Activated T-cell treated with anti-CD3 and anti-CD28 coated beads, Interleukin-2, amount 50 U/mL, for 72 hours (primary cell): Measurements from ENCODE around the gene FABP3. TPM values are rescaled to one million over a fixed set of nuclear protein-coding genes. Genes with fewer than 3 reads are reported as not detected.

Source experiments
- ATAC-seq, 2 donors: fragments of 150-1000 bp; cut with Tn5 transposase; replicated peaks in 1 of 2; 2 replicates each; pipeline ENCODE4 v1.10.0; 2021; ENCODE audit warnings: moderate library complexity in 2 of 2, mild to moderate bottlenecking in 1 of 2
- DNase-seq, 2 donors: peaks; one replicate each; pipeline ENCODE4 v3.0.0; 2021 to 2022; ENCODE audit warnings: mixed read lengths in 1 of 2
- H3K27ac Mint-ChIP-seq: one replicate; pipeline ENCODE4 v1.8.0; 2022; ENCODE audit warnings: mild to moderate bottlenecking, moderate library complexity, mixed read lengths
- H3K27me3 Mint-ChIP-seq: one replicate; pipeline ENCODE4 v1.8.0; 2022; ENCODE audit warnings: low read depth, mixed read lengths
- H3K36me3 Mint-ChIP-seq, 2 donors: one replicate each; pipeline ENCODE4 v1.8.0; 2022; ENCODE audit warnings: mixed read lengths in 2 of 2, mild to moderate bottlenecking in 1 of 2; ENCODE audit not compliant: insufficient read depth in 2 of 2
- H3K4me1 Mint-ChIP-seq: one replicate; pipeline ENCODE4 v1.8.0; 2022; ENCODE audit warnings: low read depth, mixed read lengths
- H3K4me3 Mint-ChIP-seq, 2 donors: one replicate each; pipeline ENCODE4 v1.8.0; 2022; ENCODE audit warnings: mild to moderate bottlenecking in 2 of 2, mixed read lengths in 2 of 2, moderate library complexity in 2 of 2
- H3K9me3 Mint-ChIP-seq, 2 donors: one replicate each; pipeline ENCODE4 v1.8.0; 2022; ENCODE audit warnings: mixed read lengths in 2 of 2
- total RNA-seq, 2 donors: library from RNA; stranded (reverse); gene quantifications; one replicate each; pipeline ENCODE4 v1.2.3, GENCODE V29; 2022

FABP3 gene
- total RNA-seq, 2 donors from 2014 or later: not detected

DNA sequence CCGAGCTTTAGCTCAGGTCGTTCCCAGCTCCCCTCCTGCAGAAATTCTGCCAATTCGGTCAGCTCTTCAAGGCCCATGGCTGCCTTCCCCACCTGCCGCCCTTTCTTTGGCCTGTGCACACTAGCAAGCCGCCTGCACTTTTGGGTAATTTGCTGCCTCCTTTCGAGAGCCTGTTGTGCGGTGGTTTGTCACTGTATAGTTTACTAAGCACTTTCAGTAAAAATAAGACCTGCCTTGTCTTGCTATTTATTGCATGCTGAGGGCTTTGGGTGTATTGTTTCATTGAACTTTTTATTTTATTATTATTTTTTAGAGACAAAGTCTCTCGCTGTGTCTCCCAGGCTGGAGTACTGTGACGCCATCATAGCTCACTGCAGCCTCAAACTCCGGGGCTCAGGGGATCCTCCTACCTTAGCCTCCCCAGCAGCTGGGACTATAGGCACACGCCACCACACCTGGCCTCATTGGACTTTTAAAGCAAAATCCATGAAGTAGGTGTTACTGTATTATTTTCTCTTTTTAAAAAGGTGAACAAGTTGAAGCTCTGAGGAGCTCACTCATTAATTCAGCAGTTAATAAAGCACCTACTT is 1.1 kb upstream of the FABP3 start:
- Mint-ChIP-seq H3K9me3 (no peaks in the 10 kb centered on the region), H3K4me1 (peaks cover 23% of the 10 kb centered on the region), H3K27me3 (peaks cover 15% of the 10 kb centered on the region), H3K36me3 (no peaks in the 10 kb centered on the region), H3K4me3 (peak overlapping the region; percentile 75 to 82), H3K27ac (no peak overlapping the region)
- no peak for DNase-seq
- ATAC-seq: peak; percentile 19 to 43

DNA sequence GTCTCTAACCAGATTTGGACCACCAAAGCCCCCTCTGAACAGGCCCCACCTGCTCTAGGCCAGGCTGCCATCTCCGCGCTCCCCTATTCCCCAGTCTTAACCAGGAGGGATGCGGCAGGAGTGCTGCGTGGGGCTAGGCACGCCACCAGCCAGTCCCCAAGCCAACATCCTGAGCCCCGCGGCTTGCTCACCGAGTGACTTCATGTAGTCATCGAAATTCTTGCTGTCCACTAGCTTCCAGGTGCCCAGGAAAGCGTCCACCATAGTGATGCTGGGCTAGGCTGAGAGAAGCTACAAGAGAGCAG is 173 bp downstream of the FABP3 start:
- Mint-ChIP-seq H3K36me3 (no peaks in the 10 kb centered on the region), H3K27ac (no peak overlapping the region), H3K4me3 (peak overlapping the region; percentile 75 to 82), H3K27me3 (peaks cover 15% of the 10 kb centered on the region), H3K4me1 (peaks cover 23% of the 10 kb centered on the region), H3K9me3 (no peaks in the 10 kb centered on the region)
- no peak for DNase-seq
- peak in 1 of 2 donors; percentile 7 for ATAC-seq

DNA sequence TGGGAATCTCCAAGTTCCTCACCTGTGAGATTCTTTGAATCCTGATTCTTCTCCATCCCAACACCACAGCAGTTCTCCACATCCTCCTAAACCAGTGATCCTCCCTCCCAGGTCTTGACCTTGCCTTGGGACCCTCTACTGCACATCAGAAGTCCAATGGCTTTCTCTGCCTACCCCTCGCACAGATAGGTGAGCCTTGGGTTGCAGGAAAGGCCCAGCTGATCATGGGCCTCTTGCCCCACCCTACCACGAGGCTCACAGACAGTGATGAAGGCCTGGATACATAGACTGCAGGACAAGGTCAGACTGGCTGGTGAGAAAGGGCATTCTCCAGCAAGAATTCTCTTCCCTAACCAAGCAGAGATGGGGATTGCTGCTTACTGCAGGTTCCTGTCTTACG is 825 bp downstream of the FABP3 start:
- ATAC-seq (no peak), DNase-seq (no peak)
- H3K4me1 Mint-ChIP-seq: peaks cover 23% of the 10 kb centered on the region
- H3K9me3 Mint-ChIP-seq: no peaks in the 10 kb centered on the region
- no peaks in the 10 kb centered on the region for H3K36me3 Mint-ChIP-seq
- peak overlapping the region; percentile 75 to 82 for H3K4me3 Mint-ChIP-seq
- H3K27ac Mint-ChIP-seq: no peak overlapping the region
- peaks cover 15% of the 10 kb centered on the region for H3K27me3 Mint-ChIP-seq

DNA sequence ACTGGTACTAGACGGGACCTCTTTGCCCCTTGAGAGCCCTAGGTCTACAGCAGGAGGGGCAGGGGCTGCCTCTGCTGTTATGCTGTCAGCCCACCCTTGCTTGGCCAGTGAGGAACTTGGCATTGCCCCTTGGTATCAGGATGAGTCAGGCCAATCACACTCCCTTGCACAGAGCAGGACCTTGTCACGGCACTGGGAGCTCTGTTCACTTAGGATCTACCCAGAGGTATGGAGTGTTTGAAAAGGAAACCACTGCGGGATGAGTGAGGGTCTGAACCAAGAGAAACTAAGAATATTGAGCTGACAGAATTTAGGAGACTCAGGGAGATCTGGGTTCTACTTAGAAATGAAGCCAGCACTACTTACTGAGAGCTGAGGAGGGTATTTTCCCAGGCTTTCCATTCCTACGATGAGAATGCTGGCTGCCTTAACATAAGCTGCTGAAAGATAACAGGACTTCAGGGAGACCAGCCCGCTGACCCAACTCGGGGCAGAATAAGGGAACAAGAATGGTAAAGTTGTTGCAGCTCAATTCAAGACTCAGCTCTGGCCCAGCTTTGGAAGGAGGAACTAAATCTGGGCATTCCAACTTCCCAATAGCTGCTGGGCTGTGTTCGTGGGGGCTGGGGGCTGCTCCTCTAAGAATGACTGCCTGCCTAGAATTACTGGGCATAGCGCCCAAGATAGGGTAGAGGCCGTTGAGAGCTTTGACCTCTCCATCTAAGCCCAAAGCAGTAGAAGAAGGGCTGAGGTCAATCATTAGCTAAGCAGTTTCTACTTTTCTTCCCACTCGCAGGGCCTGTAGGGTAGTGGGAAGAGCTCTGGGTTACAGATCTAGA is 1.5 kb downstream of the FABP3 start:
- DNase-seq: no peak
- no peak overlapping the region for H3K27ac Mint-ChIP-seq
- no peak for ATAC-seq

DNA sequence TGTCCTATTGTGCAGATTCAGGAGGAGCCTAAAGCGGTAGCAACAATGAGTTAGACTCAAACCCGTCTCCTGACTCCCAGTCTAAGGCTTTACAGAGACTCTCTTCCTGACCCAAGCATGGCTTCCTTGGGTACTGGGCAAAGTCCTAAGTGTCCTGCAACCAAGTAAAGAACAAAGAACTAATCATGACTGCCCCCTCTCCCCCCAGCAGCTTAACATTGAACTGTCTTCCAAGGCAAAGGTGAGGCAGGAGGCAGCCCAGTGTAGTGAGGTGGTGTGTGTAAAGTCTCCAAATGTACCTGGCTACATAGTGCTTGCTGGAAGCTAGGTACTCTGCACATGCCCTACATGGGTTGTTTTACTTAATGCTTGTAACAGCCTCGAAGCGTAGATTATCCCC is 2.3 kb downstream of the FABP3 start:
- Mint-ChIP-seq H3K27me3 (peaks cover 15% of the 10 kb centered on the region), H3K4me3 (no peak overlapping the region), H3K9me3 (no peaks in the 10 kb centered on the region), H3K27ac (no peak overlapping the region), H3K4me1 (peaks cover 18% of the 10 kb centered on the region), H3K36me3 (no peaks in the 10 kb centered on the region)
- no peak for ATAC-seq
- DNase-seq: no peak

More for the DNA sequence above, 1.5 kb downstream of the FABP3 start:
- no peaks in the 10 kb centered on the region for H3K9me3 Mint-ChIP-seq
- peaks cover 15% of the 10 kb centered on the region for H3K27me3 Mint-ChIP-seq
- no peaks in the 10 kb centered on the region for H3K36me3 Mint-ChIP-seq
- peaks cover 18% of the 10 kb centered on the region for H3K4me1 Mint-ChIP-seq
- H3K4me3 Mint-ChIP-seq: no peak overlapping the region

DNA sequence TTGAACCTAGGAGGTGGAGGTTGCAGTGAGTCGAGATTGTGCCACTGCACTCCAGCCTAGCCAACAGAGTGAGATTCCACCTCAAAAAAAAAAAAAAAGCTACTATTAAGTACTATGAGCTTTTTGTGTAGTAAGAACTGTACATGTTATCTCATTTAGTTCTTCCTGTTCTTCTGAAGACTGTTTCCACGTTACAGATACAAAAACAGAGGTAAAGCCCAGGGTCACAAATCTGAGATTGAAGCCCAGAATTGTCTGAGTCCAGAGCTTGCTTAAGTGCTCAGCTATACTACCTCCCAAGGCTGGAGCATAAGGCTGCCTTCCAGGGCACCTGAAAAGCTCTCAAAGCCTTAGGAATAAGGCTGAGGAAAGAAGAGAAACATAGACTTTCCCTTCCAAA is 2.9 kb downstream of the FABP3 start:
- Mint-ChIP-seq H3K27me3 (peaks cover 15% of the 10 kb centered on the region), H3K4me3 (no peak overlapping the region), H3K36me3 (no peaks in the 10 kb centered on the region), H3K4me1 (peaks cover 18% of the 10 kb centered on the region), H3K27ac (no peak overlapping the region), H3K9me3 (no peaks in the 10 kb centered on the region)
- no peak for DNase-seq
- ATAC-seq: no peak

DNA sequence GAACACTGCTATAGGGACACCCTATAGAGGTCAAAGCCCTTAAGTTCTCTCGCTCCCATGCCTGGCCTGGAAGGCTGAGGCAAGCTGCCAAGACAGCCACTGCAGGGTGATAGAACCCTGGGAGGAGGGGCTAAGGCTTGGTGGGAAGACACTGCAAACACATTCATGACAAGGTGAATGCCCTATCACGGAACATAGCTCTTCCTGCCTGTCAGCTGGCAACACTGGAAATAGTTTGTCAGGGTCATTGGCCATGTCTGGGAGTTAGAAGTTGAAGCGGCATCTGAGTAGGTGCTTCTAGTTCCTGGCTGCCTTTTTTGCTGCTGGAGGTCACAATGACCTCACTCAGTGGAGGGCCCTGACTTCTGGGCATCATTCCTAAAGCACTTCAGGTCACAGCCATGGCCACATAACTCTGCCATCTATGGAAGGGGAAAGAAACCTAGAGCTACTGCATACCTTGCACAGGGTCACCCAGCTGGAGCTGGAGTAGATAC is 4.2 kb downstream of the FABP3 start:
- DNase-seq: no peak
- ATAC-seq: no peak
- Mint-ChIP-seq H3K27me3 (peaks cover 14% of the 10 kb centered on the region), H3K9me3 (no peaks in the 10 kb centered on the region), H3K36me3 (peaks cover 2 to 3% of the 10 kb centered on the region in 2 donors), H3K27ac (no peak overlapping the region), H3K4me1 (peaks cover 15% of the 10 kb centered on the region), H3K4me3 (no peak overlapping the region)

DNA sequence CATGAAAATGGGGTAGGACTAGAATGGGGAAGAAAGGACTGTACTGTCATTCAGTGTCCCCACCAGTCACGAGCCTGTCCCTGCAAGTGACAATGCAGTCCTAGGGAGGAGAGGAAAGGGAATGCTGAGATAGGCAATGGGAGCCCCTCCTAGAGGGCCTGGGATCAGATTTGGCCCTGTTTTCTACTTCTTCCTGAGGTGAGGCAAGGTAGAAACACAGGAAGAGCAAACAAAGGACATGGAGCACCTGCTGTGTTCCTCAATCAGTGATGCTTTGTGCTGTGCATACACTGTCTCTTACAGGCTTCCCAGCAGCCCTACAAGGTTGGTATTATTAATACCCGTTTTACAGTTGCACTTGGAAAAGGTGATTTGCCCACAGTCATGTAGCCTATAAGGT is 6.1 kb downstream of the FABP3 start:
- Mint-ChIP-seq H3K4me1 (no peaks in the 10 kb centered on the region), H3K36me3 (peaks cover 2 to 3% of the 10 kb centered on the region in 2 donors), H3K9me3 (no peaks in the 10 kb centered on the region), H3K4me3 (no peak overlapping the region), H3K27ac (no peak overlapping the region), H3K27me3 (no peaks in the 10 kb centered on the region)
- no peak for ATAC-seq
- no peak for DNase-seq

DNA sequence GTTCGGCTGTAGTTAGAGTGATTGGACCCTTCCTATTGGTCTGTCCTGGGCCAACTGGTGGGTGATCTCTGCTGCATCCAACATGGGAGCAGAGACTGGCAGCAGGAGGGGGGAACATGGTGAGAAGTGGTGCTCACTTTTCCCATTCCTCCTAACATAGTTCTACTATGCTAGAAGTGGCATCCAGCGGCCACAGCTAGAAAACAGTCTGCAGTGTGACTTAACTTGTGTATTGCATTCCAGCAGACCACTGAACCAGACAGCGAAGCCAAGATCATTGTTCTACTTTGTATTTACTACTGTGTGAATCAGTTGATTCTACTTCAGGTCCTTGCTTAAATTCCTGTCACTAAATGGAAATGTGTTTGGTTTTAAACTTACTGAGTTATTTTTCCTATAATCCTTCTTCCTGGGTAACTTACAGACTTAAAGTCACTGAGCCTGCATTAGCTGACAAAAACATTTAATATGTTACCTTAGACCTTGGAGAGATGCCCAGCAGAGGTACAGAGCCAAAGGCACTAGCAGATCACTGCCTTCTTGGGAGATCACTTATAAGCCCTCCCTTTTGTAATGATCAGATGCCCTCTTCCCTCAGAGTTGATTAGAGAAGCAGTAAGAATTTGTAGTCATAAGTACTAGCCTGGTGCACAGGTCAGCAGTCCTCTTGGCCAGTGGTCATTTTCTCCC is 8.2 kb downstream of the FABP3 start:
- Mint-ChIP-seq H3K4me3 (no peak overlapping the region), H3K9me3 (no peaks in the 10 kb centered on the region), H3K27me3 (no peaks in the 10 kb centered on the region), H3K4me1 (no peaks in the 10 kb centered on the region), H3K27ac (no peak overlapping the region), H3K36me3 (peaks cover 2 to 5% of the 10 kb centered on the region in 2 donors)
- ATAC-seq (no peak), DNase-seq (no peak)

DNA sequence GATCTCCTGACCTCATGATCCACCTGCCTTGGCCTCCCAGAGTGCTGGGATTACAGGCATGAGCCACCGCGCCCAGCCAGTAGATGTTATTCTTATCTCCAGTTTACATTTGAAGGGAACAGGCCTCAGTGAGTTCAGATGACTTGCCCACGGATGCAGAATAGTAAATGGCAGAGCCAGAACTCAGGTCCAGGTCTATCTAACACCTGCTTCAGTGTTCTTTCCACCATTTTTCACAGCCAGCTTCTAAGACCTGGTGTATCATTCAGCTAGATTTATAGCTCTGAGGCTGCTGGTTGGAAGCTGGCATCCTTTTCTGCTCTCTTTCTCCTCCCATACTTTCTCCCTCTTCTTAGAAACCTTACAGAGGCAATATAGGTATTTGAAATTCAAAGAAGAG is 10.8 kb downstream of the FABP3 start:
- Mint-ChIP-seq H3K4me1 (no peaks in the 10 kb centered on the region), H3K9me3 (no peaks in the 10 kb centered on the region), H3K4me3 (no peak overlapping the region), H3K36me3 (peaks cover 2 to 5% of the 10 kb centered on the region in 2 donors), H3K27me3 (no peaks in the 10 kb centered on the region), H3K27ac (no peak overlapping the region)
- no peak for ATAC-seq
- DNase-seq: no peak

DNA sequence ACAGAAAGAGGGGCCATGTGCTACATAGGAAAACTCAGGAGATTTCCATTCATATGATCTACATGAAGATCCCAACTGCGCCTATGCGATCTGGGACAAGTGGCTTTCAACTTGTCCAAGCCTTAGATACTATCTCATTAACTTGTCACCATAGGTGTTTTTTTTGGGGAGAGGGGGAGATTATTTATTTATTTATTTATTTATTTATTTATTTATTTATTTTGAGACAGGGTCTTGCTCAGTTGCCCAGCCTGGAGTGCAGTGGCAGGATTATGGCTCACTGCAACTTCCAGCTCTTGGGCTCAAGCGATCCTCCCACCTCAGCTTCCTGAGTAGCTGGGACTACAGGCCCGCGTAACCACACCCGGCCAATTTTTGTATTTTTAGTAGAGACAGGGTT is 11.3 kb downstream of the FABP3 start:
- H3K36me3 Mint-ChIP-seq: peaks cover 2 to 5% of the 10 kb centered on the region in 2 donors
- H3K4me1 Mint-ChIP-seq: no peaks in the 10 kb centered on the region
- DNase-seq: no peak
- H3K9me3 Mint-ChIP-seq: no peaks in the 10 kb centered on the region
- no peak overlapping the region for H3K27ac Mint-ChIP-seq
- ATAC-seq: no peak
- no peak overlapping the region for H3K4me3 Mint-ChIP-seq
- H3K27me3 Mint-ChIP-seq: no peaks in the 10 kb centered on the region

DNA sequence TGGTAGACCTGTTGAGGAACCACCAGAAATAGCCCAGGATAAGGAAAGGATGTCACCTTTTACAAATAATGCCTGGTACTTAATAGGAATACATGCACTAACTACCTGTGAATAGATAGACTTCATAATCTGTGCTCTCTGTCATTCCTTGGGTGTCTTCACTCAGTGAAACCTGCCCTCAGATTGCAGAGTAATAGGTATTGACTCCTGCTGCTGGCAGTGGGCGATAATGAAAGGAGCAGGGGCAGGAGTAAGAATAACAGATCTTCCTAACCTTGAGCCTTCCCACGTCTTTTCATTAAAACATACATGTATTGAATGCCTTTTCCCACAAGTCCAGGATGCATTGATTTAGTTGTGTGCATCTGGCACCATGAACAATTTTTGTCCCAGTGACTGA is 16.4 kb downstream of the FABP3 start:
- H3K4me1 Mint-ChIP-seq: no peaks in the 10 kb centered on the region
- no peaks in the 10 kb centered on the region for H3K9me3 Mint-ChIP-seq
- no peak overlapping the region for H3K27ac Mint-ChIP-seq
- DNase-seq (no peak), ATAC-seq (no peak)
- H3K27me3 Mint-ChIP-seq: no peaks in the 10 kb centered on the region
- H3K4me3 Mint-ChIP-seq: no peak overlapping the region
- peaks cover 1 to 4% of the 10 kb centered on the region in 2 donors for H3K36me3 Mint-ChIP-seq

DNA sequence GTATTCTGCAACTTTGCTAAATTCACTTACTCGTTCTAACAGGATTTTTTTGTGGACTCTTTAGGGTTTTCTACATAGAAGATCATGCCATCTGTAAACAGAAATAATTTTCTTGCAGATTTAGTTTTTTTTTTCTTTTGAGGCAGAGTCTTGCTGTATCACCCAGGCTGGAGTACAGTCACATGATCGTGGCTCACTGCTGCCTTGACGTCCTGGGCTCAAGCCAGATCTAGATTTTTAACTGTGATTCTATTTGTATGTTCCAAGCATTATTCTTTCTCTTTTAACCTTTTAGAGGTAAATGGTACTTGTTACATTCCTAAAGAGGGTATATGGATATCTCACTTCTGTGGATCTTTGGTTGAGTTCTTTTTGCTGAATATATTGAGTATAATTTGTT is 18.6 kb downstream of the FABP3 start:
- DNase-seq: no peak
- Mint-ChIP-seq H3K4me1 (no peaks in the 10 kb centered on the region), H3K4me3 (no peak overlapping the region), H3K27ac (no peak overlapping the region), H3K36me3 (peaks cover 0 to 6% of the 10 kb centered on the region in 2 donors), H3K27me3 (no peaks in the 10 kb centered on the region), H3K9me3 (no peaks in the 10 kb centered on the region)
- ATAC-seq: no peak
